Activated T-cell treated with anti-CD3 and anti-CD28 coated beads, Interleukin-2, amount 50 U/mL, for 48 hours (primary cell): ENCODE results near the gene RAPGEF1.

Source experiments
- DNase-seq, 2 experiments: peaks; one replicate each; pipeline ENCODE4 v3.0.0-alpha.2; 2020

Gene RAPGEF1

DNA sequence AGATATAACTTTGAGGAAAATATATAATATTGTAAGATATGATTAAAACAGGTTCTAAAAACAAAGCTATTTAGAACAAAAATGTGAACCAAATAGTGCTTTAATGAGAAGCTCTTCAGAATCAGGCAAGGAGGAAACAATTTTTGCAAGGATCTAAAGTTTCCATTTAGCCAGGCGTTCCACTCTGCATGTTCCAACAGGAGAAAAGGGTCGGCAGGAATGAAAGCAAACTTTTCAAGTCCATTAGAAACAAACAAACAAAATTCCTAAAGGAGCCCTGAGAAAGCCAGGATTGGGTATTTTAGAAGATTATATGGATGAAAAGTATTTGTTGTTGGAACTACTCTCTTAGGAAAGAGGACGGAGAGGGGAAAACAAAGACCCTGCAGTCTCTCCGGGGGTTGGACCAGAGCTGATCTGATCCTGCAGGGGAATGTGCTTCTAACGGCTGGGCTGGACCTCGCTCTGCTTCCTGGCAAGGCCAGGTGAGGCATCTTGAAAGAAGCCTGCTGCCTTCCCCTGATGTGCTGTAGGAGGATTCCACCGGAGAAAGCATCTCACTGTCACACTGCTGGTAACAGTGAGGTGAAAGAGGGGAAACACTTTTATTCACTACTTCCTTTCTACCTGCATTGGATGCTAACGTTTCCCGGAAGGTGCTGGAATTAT is 100.0 kb downstream of the RAPGEF1 start:
- no peak for DNase-seq

- no peak for DNase-seq
Observed at GRCh38 chr9:131636593-131636992, 103.3 kb downstream of the RAPGEF1 start.

- DNase-seq: no peak
Observed at GRCh38 chr9:131635892-131636291, 104.0 kb downstream of the RAPGEF1 start.

DNA sequence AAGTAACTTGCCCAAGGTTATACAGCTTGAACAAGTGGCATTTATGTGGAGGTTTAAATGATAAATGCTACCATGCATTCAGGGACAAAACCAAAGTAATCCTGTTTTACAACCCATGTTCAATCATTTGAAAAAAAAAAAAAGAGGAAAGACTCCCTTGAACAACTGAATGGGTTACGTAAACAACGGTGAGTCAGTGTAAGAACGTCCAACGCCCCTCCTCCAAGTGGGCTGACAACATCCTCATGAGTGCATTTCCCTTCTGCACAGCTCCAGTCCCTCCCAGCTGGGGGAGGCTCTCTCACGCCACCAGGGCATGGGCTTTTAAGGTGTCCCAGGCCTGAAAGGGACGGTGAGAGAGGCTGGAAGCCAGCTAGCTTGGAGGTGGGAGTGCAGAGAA is 104.6 kb downstream of the RAPGEF1 start:
- peak; percentile 77 for DNase-seq

DNA sequence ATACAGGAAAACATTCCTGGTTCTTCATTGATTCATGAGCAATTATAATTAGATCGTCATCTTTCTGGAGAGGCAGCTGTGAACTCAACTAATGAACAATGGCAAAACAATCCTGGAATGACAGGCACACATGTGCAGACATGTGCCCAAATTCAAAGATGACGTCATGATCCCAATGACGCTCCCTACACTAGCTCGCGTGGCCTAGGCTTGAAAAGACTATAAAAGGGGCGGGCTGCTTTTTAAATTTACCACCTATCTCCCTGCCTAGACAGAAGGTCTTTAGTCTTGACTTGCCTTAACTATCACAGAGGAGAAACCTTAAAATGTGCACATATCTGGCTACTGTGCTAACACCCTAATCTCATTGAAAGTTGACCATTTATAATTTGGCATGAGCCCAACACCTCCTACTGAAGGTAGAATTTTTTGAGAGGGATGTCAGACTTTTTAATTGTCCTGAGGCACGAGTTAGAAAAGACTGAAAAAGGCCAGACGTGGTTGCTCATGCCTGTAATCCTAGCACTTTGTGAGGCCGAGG is 106.3 kb downstream of the RAPGEF1 start:
- no peak for DNase-seq

GRCh38 chr9:131631306-131631705 is 108.6 kb downstream of the RAPGEF1 start:
- DNase-seq: no peak

DNA sequence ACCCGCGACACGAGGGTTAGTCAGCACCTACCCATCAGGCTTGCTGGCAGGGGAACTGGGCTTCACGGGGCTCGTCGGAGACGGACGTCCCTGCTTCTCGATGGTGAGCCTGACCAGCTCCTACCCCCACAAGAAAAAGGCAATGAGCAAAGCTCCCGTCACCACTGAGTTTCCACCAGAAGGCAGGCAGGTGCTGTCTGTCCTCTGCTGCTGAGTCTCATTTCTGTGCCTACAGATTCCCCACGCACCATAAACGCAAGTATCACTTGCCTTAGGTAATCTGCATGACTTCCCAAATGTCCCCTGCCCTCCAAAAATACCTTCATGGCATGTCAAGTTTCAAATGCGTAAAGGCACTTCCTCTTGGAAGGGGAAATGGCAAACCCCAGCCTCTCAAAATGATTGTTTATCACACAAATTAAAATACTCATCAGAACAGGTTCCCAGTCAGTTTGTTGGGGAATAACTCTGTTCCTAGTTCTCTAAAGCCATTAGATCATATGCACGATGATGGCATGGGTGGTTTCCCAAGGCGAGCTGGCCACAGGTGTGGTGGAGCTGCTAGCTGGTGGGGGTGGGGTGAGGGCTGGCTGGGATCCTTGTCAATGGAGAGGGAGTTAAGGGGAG is 109.6 kb downstream of the RAPGEF1 start:
- no peak for DNase-seq

DNA sequence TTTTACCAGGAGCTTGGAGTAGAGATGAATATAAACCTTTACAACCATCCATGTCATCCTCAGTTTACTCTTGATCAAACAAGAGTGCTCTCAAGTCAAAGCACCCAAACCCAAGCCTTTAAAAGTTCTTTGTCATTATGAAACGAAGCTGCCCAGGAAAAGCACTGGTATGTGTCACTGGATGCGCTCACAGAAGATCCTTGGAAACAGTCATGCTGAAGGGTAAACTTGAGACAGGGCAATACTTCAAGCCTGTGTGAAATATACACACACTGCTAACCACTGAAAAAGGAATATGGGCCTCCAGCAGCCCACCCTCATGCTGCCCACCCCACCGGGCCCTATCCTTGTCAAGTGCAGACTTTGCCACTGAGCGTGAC is 110.1 kb downstream of the RAPGEF1 start:
- no peak for DNase-seq

- DNase-seq: no peak
Observed at GRCh38 chr9:131629226-131629500, 110.7 kb downstream of the RAPGEF1 start.

DNA sequence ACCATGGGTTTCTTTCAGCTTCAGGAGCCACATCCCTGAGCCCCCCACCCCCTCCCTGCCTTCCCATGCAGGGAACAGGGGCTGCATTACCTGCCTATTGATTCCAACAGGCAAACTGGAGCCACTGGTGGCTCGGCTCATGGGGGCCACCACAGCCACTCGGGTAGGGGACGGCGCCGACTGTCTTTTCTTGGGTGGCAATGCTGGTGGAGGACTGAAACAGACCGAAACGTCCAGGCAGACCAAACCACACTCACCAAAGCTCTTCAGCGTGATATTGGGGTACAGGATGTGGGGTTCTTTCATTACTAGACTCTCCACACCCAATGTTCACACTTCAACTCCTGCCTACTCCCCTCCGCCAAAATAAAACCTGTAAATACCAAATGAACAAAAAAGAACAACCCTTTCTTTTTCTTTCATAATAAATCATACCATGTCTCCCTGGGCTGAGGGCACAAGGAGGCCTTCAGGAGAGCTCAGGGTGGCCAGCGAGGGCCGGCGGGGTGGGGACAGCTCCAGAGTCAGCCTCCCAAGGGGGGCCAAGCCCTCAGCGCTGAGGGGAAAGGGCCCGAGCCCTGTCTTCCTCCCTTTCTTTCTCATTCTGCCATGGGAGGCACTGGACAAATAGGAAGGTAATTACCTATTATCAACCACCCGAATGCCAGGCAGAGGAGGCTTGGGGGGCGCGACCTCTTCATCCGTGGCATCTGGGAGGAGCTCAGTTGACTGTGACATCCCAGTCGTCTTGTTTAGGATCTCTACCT is 111.2 kb downstream of the RAPGEF1 start:
- DNase-seq: no peak

- DNase-seq: peak; percentile 58 to 61
Observed at GRCh38 chr9:131627648-131628458, 112.0 kb downstream of the RAPGEF1 start.

- DNase-seq: no peak
Observed at GRCh38 chr9:131627326-131627647, 112.6 kb downstream of the RAPGEF1 start.

GRCh38 chr9:131625790-131626670 is 113.8 kb downstream of the RAPGEF1 start:
- DNase-seq: no peak

DNA sequence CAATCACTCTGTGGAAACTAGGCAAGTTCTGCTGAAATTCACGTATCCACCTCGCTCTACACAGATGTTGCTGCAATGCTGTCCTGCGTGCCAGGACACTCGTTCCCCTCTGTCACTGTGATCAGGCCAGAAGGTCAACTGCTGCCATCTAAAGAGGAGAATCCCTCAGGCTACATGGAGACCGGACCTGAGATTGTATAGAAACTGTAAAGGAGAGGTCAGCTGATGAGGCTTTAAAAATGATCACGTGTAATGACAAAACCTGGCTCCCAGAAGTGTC is 114.4 kb downstream of the RAPGEF1 start:
- no peak for DNase-seq

DNA sequence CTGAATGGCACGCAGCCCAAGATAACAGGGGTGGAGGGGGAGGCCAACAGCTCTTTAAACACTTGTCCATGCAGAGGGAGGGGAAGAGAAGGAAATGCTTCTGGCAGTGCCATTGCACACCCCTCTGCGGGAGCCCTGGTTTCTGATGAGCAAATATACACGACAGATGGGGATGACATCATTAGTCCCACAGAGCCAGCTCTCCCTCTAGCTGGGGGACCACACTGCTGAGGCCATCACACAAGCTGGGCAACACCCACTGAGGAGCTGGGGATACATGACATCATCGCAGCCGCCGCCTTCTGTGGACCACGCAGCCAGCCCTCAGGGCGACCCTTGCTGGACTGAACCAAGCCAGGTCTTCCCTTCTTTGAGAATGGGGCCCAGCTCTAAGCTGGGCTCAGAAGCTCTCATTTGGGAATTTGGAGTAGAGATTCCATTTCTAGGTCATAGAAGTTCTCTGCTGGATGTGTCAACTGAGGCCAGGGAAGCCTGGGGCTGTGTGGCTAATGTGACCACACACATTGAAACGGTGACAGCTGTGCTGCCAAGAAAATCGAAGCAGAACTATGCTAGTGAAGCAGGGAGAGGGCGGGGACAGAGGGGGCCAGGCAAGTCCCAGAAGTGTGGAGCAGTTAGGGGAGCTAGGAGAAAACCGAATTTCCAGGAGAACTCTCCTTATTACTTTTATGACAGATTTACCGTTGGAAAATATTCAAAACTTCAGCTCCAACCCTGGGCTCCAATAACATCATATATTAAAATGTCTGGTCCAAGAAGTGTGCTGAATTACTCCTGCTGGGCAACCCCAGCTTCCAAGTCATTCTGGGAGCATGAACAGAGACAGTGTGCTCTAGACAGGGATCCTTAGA is 115.0 kb downstream of the RAPGEF1 start:
- no peak for DNase-seq

DNA sequence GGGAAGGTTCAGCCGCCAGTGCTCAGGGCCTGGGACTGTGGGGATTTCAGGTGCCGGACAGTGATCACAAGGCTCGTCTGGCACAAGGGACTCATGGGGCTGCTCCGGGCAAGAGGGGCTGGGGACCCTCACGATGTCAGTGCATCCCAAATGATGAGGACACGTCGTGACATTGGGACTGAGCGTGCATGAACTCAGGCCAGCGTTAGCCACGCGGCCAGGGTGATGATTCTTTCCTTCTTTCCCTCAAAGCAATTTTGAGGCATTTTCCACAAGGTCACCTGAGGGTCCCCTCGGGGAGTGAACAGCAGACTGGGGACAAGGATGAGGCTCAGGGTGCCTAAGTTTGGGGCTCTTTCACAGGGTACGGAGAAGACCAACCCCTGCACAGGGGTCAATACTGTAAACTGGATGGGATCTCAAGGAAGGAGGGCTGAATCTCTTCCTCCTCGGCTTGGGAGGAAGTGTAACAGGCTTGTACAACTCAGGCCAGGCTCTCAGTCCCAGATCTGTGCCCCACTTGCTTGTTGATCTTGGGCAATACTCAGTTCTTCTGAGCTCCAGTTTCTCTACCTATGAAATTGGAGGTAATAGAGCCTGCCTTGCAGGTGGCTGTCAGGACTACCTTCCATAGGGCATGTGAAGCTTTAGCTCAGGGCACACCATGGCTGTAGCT is 116.1 kb downstream of the RAPGEF1 start:
- no peak for DNase-seq

DNA sequence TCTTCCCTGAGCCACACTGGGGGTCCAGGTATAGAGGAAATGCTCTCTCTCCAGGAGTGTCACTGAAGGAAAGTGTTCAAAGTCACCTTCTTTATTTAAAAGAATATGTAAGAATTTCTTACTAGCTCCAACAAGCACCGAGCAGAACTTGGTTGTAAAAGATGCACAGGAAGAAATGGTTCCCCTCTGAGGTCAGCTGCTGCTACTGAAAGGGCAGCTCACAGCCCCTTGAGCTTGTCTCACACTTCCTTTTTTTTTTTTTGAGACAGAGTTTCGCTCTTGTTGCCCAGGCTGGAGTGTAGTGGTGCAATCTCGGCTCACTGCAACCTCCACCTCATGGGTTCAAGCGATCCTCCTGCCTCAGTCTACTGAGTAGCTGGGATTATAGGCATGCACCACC is 117.4 kb downstream of the RAPGEF1 start:
- DNase-seq: no peak

GRCh38 chr9:131621551-131622358 is 118.1 kb downstream of the RAPGEF1 start:
- DNase-seq: no peak

DNA sequence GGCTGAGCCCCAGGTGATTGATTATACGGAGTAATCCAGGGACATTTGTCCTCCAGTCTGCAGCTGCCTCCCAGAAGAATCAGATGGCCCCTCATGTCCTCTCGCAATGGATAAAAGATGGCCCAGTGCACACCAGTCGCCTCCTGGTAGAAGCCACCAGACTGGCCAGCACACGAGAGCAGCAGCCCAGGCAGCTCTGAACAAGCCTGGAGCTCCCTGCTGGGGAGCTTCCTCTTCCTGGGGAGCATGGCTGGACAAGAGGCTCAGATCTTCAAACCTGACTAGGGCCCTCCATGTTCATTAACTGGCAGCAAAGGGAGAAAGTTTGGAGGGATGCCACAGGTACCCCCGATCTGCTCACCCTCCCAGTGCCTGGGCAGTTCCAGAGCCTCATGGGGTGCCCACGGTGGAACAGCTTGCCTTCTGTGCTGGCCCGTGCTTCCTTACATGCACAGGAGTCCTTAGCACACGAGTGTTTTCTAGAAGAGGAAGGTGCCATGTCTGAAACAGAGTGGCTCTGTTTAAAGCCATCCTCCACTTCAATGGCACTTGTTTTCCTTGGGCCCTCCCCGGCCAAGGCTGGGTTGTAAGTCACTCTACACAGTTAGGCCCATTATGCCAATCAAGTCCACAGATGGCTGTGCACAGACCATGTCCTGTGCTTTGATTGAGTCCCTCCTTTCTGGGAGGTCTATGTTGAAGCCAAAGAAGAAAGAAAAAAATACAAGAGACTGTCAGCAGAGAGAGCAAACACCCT is 118.9 kb downstream of the RAPGEF1 start:
- no peak for DNase-seq
